HepG2 (cell line): Measurements from ENCODE around the gene SFXN2.

Source experiments
- CBX5 ChIP-seq: sonication (generic); formaldehyde crosslinking; IDR thresholded peaks from 2 replicates; pipeline ENCODE4 v1.4.0; 2020; ENCODE audit warnings: missing genetic modification reagents, borderline replicate concordance
- MXD4 ChIP-seq: IDR thresholded peaks from 2 replicates; pipeline ENCODE4 v1.6.1; 2016; ENCODE audit warnings: mild to moderate bottlenecking, missing biosample characterization, missing genetic modification reagents
- TFE3 ChIP-seq: IDR thresholded peaks from 2 replicates; pipeline ENCODE4 v1.6.1; 2016
- TSC22D2 ChIP-seq: sonication (generic); formaldehyde crosslinking; IDR thresholded peaks from 2 replicates; pipeline ENCODE4 v1.5.1; 2020; ENCODE audit warnings: missing genetic modification reagents, mild to moderate bottlenecking, borderline replicate concordance
- ZBTB7B ChIP-seq: sonication (generic); formaldehyde crosslinking; IDR thresholded peaks from 2 replicates; pipeline ENCODE4 v1.4.0; 2020; ENCODE audit warnings: missing genetic modification reagents
- ZNF550 ChIP-seq: sonication (generic); formaldehyde crosslinking; IDR thresholded peaks from 2 replicates; pipeline ENCODE4 v1.4.0; 2020; ENCODE audit warnings: mild to moderate bottlenecking, missing genetic modification reagents, borderline replicate concordance
- ZSCAN20 ChIP-seq: sonication (generic); formaldehyde crosslinking; IDR thresholded peaks from 2 replicates; pipeline ENCODE4 v1.4.0; 2020; ENCODE audit warnings: missing genetic modification reagents, mild to moderate bottlenecking, borderline replicate concordance
- TF ChIP-seq, protein P1 (sequence below): sonication (generic); formaldehyde crosslinking; IDR thresholded peaks from 2 replicates; pipeline ENCODE4 v1.8.1; 2023; ENCODE audit warnings: mild to moderate bottlenecking, missing genetic modification reagents, borderline replicate concordance
- TF ChIP-seq, protein P2 (sequence below): sonication (generic); formaldehyde crosslinking; IDR thresholded peaks from 2 replicates; pipeline ENCODE4 v1.5.0; 2020; ENCODE audit warnings: mild to moderate bottlenecking, missing genetic modification reagents, moderate library complexity

DNA sequence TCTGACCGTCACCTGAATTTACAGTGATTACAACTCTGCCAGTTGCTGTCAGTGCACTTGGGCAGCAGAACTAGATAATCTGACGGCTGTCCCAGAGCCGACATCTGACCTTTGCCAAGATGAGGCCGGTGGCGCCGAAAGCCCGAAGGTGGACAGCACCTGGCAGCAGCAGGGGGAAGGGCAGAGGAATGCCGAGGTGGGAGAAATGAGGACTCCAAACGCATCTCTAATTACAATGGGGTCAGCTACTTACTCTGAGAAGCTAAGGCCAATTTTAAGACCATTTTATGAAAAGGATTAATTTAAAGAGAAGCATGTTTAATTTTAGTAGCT, 36.4 kb upstream of the SFXN2 start:
- no peak for TF ChIP-seq ZSCAN20
- TF ChIP-seq, protein P1, sequence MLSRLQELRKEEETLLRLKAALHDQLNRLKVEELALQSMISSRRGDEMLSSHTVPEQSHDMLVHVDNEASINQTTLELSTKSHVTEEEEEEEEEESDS (CRISPR knock-in tag) = no peak
- no peak for TF ChIP-seq ZNF550 (CRISPR knock-in tag)
- no peak for TF ChIP-seq TFE3
- TF ChIP-seq CBX5 (CRISPR knock-in tag) = no peak
- TF ChIP-seq, protein P2, sequence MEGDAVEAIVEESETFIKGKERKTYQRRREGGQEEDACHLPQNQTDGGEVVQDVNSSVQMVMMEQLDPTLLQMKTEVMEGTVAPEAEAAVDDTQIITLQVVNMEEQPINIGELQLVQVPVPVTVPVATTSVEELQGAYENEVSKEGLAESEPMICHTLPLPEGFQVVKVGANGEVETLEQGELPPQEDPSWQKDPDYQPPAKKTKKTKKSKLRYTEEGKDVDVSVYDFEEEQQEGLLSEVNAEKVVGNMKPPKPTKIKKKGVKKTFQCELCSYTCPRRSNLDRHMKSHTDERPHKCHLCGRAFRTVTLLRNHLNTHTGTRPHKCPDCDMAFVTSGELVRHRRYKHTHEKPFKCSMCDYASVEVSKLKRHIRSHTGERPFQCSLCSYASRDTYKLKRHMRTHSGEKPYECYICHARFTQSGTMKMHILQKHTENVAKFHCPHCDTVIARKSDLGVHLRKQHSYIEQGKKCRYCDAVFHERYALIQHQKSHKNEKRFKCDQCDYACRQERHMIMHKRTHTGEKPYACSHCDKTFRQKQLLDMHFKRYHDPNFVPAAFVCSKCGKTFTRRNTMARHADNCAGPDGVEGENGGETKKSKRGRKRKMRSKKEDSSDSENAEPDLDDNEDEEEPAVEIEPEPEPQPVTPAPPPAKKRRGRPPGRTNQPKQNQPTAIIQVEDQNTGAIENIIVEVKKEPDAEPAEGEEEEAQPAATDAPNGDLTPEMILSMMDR (CRISPR knock-in tag) = no peak
- no peak for TF ChIP-seq MXD4 (CRISPR knock-in tag)
- no peak for TF ChIP-seq ZBTB7B (CRISPR knock-in tag)
- no peak for TF ChIP-seq TSC22D2
